Sigmoid colon (tissue), 7 donors: ENCODE measurements around the gene MEGF11. TPM values are rescaled to one million over a fixed set of nuclear protein-coding genes. Genes with fewer than 3 reads are reported as not detected.

Experiments used
- DNase-seq: peaks from one replicate; pipeline ENCODE4 v3.0.0-alpha.2; 2019
- H3K27ac ChIP-seq, 4 donors: fragments of 200-600 bp; sonication (generic); one replicate each; pipeline ENCODE4 v1.5.1; 2016 to 2019; ENCODE audit warnings: mild to moderate bottlenecking in 1 of 4
- H3K27me3 ChIP-seq, 3 donors: fragments of 200-600 bp; sonication (generic); one replicate each; pipeline ENCODE4 v1.5.1; 2019; ENCODE audit warnings: mild to moderate bottlenecking in 1 of 3
- H3K36me3 ChIP-seq, 4 donors: fragments of 200-600 bp; sonication (generic); one replicate each; pipeline ENCODE4 v1.5.1; 2016 to 2019
- H3K4me1 ChIP-seq, 4 donors: fragments of 200-600 bp; sonication (generic); one replicate each; pipeline ENCODE4 v1.5.1; 2017 to 2019
- H3K4me3 ChIP-seq, 4 donors: fragments of 200-600 bp; sonication (generic); one replicate each; pipeline ENCODE4 v1.5.1; 2017 to 2019; ENCODE audit warnings: mild to moderate bottlenecking in 2 of 4, moderate library complexity in 1 of 4
- H3K9me3 ChIP-seq, 4 donors: fragments of 200-600 bp in 3 of 4; sonication (generic) in 3 of 4; one replicate each; pipeline versions ENCODE4 v1.5.1 to v1.6.1; 2013 to 2019
- CTCF ChIP-seq, 4 experiments: fragments of 450-650 bp in 3 of 4; fragments of 200-600 bp in 1 of 4; IDR thresholded peaks; one replicate each; pipeline ENCODE4 v1.5.1; 2016 to 2019; ENCODE audit warnings: antibody characterized with exemption in 4 of 4, mild to moderate bottlenecking in 3 of 4, moderate library complexity in 2 of 4
- EP300 ChIP-seq, 4 donors: sonication (generic); formaldehyde crosslinking; IDR thresholded peaks; one replicate each; pipeline ENCODE4 v1.6.1; 2017; ENCODE audit warnings: antibody characterized with exemption in 4 of 4
- POLR2A ChIP-seq, 2 donors: fragments of 450-650 bp; IDR thresholded peaks; one replicate each; pipeline ENCODE4 v1.6.1; 2016; ENCODE audit warnings: antibody characterized with exemption in 2 of 2, mild to moderate bottlenecking in 2 of 2, moderate library complexity in 2 of 2
- POLR2AphosphoS5 ChIP-seq, 4 donors: sonication (generic); formaldehyde crosslinking; IDR thresholded peaks; one replicate each; pipeline ENCODE4 v1.6.1; 2017; ENCODE audit warnings: antibody characterized with exemption in 4 of 4
- WGBS, 2 donors: extraction: QIAGEN DNeasy Blood & Tissue Kit; methylation state at CpG; one replicate each; pipeline ENCODE4 v1.1.7; 2013; 5-methylcytosine and 5-hydroxymethylcytosine counted together
- intact Hi-C: fragments of 100-400 bp; cut with DNase I; formaldehyde crosslinking; loops from one replicate; pipeline ENCODE4 v1.15.1; 2023
- polyA plus RNA-seq, 3 donors: library from polyadenylated mRNA; stranded (reverse); fragments of 200-250 nt; gene quantifications; one replicate each; pipeline ENCODE4 v1.2.3, GENCODE V29; 2013
- total RNA-seq, 4 donors: library from RNA; depleted of rRNA; stranded (reverse); fragments of >200 nt; gene quantifications; one replicate each; pipeline ENCODE4 v1.1.0, GENCODE V29; 2016
- donor health status: healthy with polysubstance abuse.
- donor health status: Bipolar disorder and iron deficiency.
- donor health status: healthy.

The MEGF11 gene
- total and polyA plus RNA-seq, 7 donors, result 0.04 TPM; not detected in 6

GRCh38 chr15:65968511-65968910, 285.0 kb downstream of the MEGF11 start:
- H3K36me3 ChIP-seq, result no peaks in the 10 kb centered on the region
- H3K27ac ChIP-seq, result no peak overlapping the region
- no peaks in the 10 kb centered on the region for H3K9me3 ChIP-seq
- intact Hi-C loops, result no loop called here
- TF ChIP-seq POLR2AphosphoS5 (IDR thresholded peaks at IDR 0.05) (no peak), POLR2A (IDR thresholded peaks at IDR 0.05) (no peak), EP300 (IDR thresholded peaks at IDR 0.05) (no peak), CTCF (IDR thresholded peaks at IDR 0.05) (no peak)
- H3K4me1 ChIP-seq, result no peaks in the 10 kb centered on the region
- H3K27me3 ChIP-seq, result peaks cover 0 to 59% (median 20%) of the 10 kb centered on the region in 3 donors
- DNase-seq, result no peak
- no peak overlapping the region for H3K4me3 ChIP-seq
- 87 to 88% methylated on average over 5 of the region's 5 CpGs for WGBS, 2 donors

GRCh38 chr15:65964792-65965433, 288.6 kb downstream of the MEGF11 start:
- H3K4me3 ChIP-seq, result no peak overlapping the region
- no peaks in the 10 kb centered on the region for H3K4me1 ChIP-seq
- no peaks in the 10 kb centered on the region for H3K36me3 ChIP-seq
- H3K27ac ChIP-seq, result no peak overlapping the region
- 88 to 89% methylated on average over 14 of the region's 14 CpGs for WGBS, 2 donors
- DNase-seq, result no peak
- intact Hi-C loops, result no loop called here
- no peaks in the 10 kb centered on the region for H3K9me3 ChIP-seq
- H3K27me3 ChIP-seq, result peaks cover 0 to 53% (median 25%) of the 10 kb centered on the region in 3 donors
- TF ChIP-seq POLR2AphosphoS5 (IDR thresholded peaks at IDR 0.05), result no peak
- TF ChIP-seq POLR2A (IDR thresholded peaks at IDR 0.05), result no peak
- no peak for TF ChIP-seq EP300 (IDR thresholded peaks at IDR 0.05)
- TF ChIP-seq CTCF (IDR thresholded peaks at IDR 0.05), result no peak

- no peaks in the 10 kb centered on the region for H3K36me3 ChIP-seq
- no peak for DNase-seq
- 57 to 59% methylated on average over 13 of the region's 13 CpGs for whole genome bisulfite sequencing, 2 donors
- intact Hi-C loops, result no loop called here
- TF ChIP-seq EP300 (IDR thresholded peaks at IDR 0.05), result no peak
- no peak for TF ChIP-seq CTCF (IDR thresholded peaks at IDR 0.05)
- no peak for TF ChIP-seq POLR2AphosphoS5 (IDR thresholded peaks at IDR 0.05)
- no peak for TF ChIP-seq POLR2A (IDR thresholded peaks at IDR 0.05)
- H3K27me3 ChIP-seq, result peaks cover 0 to 44% (median 25%) of the 10 kb centered on the region in 3 donors
- H3K4me3 ChIP-seq, result no peak overlapping the region
- H3K4me1 ChIP-seq, result no peaks in the 10 kb centered on the region
- no peaks in the 10 kb centered on the region for H3K9me3 ChIP-seq
- no peak overlapping the region for H3K27ac ChIP-seq
These were observed 289.6 kb downstream of the MEGF11 start for GRCh38 chr15:65963911-65964482.

GRCh38 chr15:65963358-65963757, 290.2 kb downstream of the MEGF11 start:
- intact Hi-C loops, result no loop called here
- no peak overlapping the region for H3K27ac ChIP-seq
- no peak overlapping the region for H3K4me3 ChIP-seq
- peaks cover 0 to 39% (median 25%) of the 10 kb centered on the region in 3 donors for H3K27me3 ChIP-seq
- TF ChIP-seq POLR2A (IDR thresholded peaks at IDR 0.05) (no peak), EP300 (IDR thresholded peaks at IDR 0.05) (no peak), POLR2AphosphoS5 (IDR thresholded peaks at IDR 0.05) (no peak), CTCF (IDR thresholded peaks at IDR 0.05) (no peak)
- WGBS, 2 donors, result 56 to 58% methylated on average over 5 of the region's 5 CpGs
- no peak for DNase-seq
- no peaks in the 10 kb centered on the region for H3K36me3 ChIP-seq
- H3K4me1 ChIP-seq, result no peaks in the 10 kb centered on the region
- no peaks in the 10 kb centered on the region for H3K9me3 ChIP-seq
